GM12801 (cell line): ENCODE data around the gene ARSB.

Source experiments
- TF ChIP-seq, protein P1 (sequence below): IDR thresholded peaks from one replicate; pipeline ENCODE4 v1.5.1; 2011; ENCODE audit warnings: control low read depth; ENCODE audit not compliant: insufficient read length; ENCODE audit errors: extremely low read depth

The ARSB gene

DNA sequence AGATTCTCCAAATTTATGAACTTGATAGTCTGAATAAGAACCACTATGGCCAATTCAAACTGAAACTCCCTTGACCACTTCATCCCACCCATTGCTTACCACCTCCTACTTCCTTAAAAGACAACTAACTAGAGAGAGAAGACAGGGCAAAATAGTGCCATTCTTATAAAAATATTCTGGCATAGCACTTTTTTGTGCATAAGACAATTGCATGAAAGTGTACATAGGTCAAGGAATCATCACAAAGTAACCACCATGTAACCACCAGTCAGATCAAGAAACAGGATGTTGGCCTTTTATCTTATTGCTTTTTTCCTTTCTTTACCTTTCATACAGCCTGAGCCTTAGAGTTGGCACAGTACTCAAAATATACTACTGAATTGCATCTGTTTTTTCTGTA, 8.1 kb upstream of the ARSB start:
- TF ChIP-seq, protein P1, sequence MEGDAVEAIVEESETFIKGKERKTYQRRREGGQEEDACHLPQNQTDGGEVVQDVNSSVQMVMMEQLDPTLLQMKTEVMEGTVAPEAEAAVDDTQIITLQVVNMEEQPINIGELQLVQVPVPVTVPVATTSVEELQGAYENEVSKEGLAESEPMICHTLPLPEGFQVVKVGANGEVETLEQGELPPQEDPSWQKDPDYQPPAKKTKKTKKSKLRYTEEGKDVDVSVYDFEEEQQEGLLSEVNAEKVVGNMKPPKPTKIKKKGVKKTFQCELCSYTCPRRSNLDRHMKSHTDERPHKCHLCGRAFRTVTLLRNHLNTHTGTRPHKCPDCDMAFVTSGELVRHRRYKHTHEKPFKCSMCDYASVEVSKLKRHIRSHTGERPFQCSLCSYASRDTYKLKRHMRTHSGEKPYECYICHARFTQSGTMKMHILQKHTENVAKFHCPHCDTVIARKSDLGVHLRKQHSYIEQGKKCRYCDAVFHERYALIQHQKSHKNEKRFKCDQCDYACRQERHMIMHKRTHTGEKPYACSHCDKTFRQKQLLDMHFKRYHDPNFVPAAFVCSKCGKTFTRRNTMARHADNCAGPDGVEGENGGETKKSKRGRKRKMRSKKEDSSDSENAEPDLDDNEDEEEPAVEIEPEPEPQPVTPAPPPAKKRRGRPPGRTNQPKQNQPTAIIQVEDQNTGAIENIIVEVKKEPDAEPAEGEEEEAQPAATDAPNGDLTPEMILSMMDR = no peak

DNA sequence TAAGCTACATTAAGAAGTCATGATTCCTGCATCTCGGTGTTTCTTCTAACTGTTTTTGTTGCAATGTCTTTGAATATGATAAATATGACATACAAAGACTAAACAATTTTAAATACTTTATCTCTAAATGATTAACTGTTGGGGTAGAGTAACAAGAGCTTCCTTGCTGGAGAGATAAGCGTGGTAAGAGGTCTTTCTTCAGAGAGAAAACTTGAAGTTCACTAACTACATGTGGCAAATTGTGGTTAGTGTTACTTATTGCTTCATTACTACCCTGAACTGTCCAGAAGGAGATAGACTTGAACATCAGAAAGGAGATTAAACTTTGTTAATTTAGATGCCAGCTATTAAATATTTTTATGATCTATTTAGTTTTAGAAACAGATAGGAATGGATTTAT, 7.0 kb upstream of the ARSB start:
- TF ChIP-seq, protein P1 = no peak

DNA sequence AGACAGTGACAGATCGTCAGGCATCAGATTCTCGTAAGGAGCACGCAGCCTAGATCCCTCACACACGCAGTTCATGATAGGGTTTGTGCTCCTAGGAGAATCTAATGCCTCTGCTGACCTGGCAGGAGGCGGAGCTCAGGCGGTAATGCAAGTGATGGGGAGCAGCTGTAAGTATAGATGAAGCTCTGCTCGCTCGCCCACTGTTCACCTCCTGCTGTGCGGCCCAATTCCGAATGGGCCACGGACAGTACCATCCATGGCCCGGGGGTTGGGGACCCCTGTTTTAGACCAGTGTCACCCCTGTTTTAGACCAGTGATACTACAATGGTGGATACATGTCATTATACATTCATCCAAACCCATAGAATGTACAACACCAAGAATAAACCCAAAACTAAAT, 4.0 kb upstream of the ARSB start:
- TF ChIP-seq, protein P1 = no peak

DNA sequence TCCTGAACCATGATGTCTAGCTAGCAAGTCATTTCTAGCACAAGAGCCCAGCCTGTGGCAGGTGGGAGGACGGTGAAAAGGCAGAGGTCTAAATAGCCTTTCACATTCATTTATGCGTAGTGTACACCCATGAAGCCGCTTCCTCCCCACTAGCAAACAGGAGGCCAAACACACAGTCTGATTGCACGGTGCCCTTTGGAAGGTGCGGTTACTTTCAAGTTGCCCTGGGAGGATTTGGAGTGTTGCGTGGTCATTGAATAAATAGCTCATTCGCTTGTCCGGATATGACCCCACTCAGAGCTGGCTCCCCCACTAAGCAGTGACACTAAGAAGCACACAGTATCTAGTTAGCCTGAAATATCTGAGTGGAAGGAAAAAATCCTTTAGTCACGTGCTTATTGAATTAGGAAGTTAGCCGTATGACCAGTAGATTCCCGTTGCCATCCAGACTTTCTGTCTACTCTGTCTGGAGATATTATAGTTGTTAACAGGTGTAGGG, 664 bp upstream of the ARSB start:
- TF ChIP-seq, protein P1 = no peak

DNA sequence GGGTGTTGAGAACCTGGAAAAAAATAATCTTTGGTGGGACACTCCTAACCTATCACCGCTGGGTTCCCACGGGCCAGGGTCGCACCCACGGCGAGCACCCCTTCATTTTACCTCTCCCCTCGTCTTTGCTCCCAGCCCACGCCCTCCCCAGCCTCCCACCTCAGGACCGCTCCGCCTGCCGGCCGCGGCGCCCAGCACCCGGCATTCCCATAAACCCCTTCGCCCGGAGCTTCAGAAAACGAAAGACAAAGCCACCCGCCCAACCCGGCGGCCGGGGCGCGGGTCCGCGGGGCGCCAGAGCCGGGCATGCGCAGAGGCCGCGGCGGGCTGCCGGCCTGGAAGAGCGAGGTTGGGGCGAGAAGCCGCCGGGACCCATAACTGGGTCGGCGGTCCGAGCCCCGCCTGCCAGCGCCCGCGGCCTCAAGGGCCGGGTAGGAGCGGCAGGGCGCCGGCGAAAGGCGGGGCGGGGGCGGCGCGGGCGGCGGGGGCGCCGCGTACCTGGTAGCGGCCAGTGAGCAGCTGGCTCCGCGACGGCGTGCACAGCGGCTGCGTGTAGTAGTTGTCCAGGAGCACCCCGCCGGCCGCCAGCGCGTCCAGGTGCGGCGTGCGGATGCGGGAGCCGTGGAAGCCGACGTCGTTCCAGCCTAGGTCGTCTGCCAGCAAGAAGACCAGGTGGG, 533 bp downstream of the ARSB start:
- TF ChIP-seq, protein P1 = no peak

DNA sequence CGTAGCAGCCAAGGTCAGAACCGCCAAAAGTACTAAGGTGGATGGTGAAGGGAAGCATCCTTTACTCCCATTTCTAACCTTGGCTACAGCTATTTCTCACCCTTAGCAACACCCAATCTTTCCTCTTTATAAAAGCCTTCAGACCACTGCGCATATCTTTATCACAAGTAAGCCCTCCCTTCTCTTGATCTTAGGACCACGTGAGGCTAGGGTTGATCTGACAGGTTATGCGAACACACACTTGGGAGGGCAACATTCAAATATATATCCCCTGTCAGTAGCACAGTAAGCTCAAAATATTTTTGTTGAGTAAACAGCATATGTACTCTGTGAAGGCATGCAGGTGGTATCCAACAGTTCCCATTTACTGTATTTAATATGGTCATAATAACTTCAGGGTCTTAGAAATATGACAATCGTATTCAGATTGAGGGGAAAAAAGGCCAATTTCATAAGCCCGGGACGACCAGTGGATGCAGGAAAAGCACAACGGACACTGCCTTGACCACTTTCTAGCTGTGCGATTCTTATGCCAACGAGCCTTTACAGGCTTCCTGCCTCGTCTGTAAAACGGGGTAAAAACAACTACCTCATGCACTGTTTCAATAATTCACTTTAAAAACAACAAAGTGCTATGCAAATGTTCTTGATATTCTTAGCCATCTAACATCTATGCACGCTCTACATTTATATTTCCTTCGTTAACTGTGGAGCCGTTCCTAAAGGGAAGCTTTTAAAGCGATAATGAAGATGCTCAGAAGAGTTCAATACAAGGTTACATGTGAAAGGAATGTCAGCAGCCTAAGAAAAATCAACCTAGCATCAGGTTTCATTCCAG, 1.3 kb downstream of the ARSB start:
- TF ChIP-seq, protein P1 = no peak

DNA sequence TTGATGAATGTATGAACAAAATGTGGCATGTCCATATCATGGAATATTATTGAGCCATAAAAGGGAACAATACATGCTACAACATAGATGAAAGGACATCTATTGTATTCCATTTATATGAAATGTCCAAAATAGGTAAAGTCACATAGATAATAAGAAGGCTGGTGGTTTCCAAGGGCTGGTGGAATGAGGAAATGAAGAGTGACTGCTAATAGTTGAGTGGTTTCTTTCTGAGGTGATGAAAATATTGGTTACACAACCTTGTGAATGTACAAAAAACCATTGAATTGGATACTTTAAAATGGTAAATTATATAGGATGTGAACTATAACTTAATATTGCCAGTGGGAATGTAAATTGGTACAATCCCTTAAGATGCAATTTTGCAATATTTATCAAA, 5.2 kb downstream of the ARSB start:
- TF ChIP-seq, protein P1 = no peak
